Measurements from ENCODE around the gene HGS. TPM values are rescaled to one million over a fixed set of nuclear protein-coding genes. Genes with fewer than 3 reads are reported as not detected.

HGS gene
- total and polyA plus RNA-seq, 3 experiments from 2014 or later: 36.7 to 135 (median 122) TPM

DNA sequence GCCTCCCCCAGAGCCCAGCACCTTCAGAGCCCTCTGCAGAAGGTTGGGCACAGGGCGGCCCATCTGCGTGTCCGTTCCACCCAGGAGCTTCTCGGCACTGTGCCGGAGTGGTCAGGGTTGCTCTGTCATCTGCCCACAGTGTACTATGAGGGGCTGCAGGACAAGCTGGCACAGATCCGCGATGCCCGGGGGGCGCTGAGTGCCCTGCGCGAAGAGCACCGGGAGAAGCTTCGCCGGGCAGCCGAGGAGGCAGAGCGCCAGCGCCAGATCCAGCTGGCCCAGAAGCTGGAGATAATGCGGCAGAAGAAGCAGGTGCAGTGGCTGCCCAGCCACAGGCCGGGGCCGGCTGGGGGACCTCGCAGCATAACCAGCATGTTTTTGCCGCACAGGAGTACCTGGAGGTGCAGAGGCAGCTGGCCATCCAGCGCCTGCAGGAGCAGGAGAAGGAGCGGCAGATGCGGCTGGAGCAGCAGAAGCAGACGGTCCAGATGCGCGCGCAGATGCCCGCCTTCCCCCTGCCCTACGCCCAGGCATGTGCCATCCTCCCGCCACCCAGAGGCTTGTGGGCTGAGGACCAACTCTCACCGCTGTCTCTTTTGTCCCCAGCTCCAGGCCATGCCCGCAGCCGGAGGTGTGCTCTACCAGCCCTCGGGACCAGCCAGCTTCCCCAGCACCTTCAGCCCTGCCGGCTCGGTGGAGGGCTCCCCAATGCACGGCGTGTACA, 12.6 kb downstream of the HGS start:
- Histone ChIP-seq H3K9me3 (ENCODE audit: low read length) (no peaks in the 10 kb centered on the region), H3K27ac (ENCODE audit: low read depth, low read length) (no peak overlapping the region), H3K27me3 (ENCODE audit: insufficient read depth, low read length, poor library complexity, severe bottlenecking) (no peaks in the 10 kb centered on the region), H3K4me1 (ENCODE audit: insufficient read depth, low read length) (peaks cover 8% of the 10 kb centered on the region), H3K4me3 (ENCODE audit: low read length) (no peak overlapping the region), H3K36me3 (ENCODE audit: insufficient read depth, low read length) (peaks cover 31% of the 10 kb centered on the region)
- CTCF ChIA-PET: no interaction called here
- no peaks in the 10 kb centered on the region for H3K27me3 Mint-ChIP-seq
- H3K27ac Mint-ChIP-seq: peak overlapping the region in 1 of 8 donors; percentile 21
- peaks cover 0 to 11% (median 6%) of the 10 kb centered on the region in 3 donors for H3K4me1 Mint-ChIP-seq
- H3K36me3 Mint-ChIP-seq: peaks cover 0 to 80% (median 0%) of the 10 kb centered on the region in 3 donors
- no peak for DNase-seq
- H3K9me3 Mint-ChIP-seq: no peaks in the 10 kb centered on the region
- POLR2A ChIA-PET: interaction anchor here (1.3 kb wide), 1 partner anchor 13 kb away, joined by 4 read pairs; the partner anchor contains the start of gene ARL16
- no peak overlapping the region for H3K4me3 Mint-ChIP-seq

GRCh38 chr17:81697261-81698044, 13.6 kb downstream of the HGS start:
- H3K36me3 Mint-ChIP-seq: peaks cover 0 to 76% (median 0%) of the 10 kb centered on the region in 3 donors
- H3K4me3 Mint-ChIP-seq: peak overlapping the region in 1 of 7 donors; percentile 40
- Histone ChIP-seq H3K27ac (ENCODE audit: low read depth, low read length) (no peak overlapping the region), H3K4me1 (ENCODE audit: insufficient read depth, low read length) (peaks cover 18% of the 10 kb centered on the region), H3K27me3 (ENCODE audit: insufficient read depth, low read length, poor library complexity, severe bottlenecking) (no peaks in the 10 kb centered on the region), H3K9me3 (ENCODE audit: low read length) (no peaks in the 10 kb centered on the region), H3K36me3 (ENCODE audit: insufficient read depth, low read length) (peaks cover 23% of the 10 kb centered on the region), H3K4me3 (ENCODE audit: low read length) (no peak overlapping the region)
- CTCF ChIA-PET: no interaction called here
- POLR2A ChIA-PET: no interaction called here
- DNase-seq: no peak
- H3K9me3 Mint-ChIP-seq: no peaks in the 10 kb centered on the region
- peaks cover 5 to 22% (median 12%) of the 10 kb centered on the region in 3 donors for H3K4me1 Mint-ChIP-seq
- no peaks in the 10 kb centered on the region for H3K27me3 Mint-ChIP-seq
- H3K27ac Mint-ChIP-seq: peak overlapping the region in 3 of 8 donors; percentile 22 to 50 (median 26)

DNA sequence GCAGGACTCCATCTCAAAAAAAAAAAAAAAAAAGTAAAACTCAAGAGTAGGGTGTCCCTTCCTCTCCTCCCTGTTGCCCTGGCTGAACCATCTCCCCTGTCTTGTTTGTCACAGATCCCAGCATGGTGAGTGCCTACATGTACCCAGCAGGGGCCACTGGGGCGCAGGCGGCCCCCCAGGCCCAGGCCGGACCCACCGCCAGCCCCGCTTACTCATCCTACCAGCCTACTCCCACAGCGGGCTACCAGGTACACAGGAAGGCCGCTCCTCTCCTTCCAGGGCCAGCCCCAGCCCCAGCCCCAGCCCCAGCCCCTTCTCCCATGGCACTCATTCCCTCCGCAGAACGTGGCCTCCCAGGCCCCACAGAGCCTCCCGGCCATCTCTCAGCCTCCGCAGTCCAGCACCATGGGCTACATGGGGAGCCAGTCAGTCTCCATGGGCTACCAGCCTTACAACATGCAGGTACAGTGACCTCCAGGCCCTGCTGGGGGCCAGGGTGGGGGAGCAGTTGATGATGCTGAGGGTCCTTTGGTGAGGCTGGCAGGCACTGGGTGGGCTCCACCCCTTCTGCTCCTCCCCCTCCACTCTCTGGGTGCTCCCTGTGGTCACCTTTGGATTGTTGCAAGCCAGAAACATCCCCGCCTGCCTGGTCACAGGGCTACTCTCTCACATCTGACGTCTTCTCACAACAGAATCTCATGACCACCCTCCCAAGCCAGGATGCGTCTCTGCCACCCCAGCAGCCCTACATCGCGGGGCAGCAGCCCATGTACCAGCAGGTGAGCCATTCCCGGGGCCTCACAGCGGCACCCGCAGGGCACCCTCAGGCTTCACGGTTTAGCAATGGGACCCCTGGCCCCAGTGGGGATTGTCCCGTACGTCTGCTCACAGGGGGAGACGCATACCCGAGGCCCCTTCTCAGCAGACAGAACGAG, 16.8 kb downstream of the HGS start:
- H3K27ac Mint-ChIP-seq: peak overlapping the region; percentile 29 to 96 (median 53)
- peaks cover 0 to 63% (median 1%) of the 10 kb centered on the region in 3 donors for H3K36me3 Mint-ChIP-seq
- H3K9me3 Mint-ChIP-seq: no peaks in the 10 kb centered on the region
- POLR2A ChIA-PET: interaction anchor here (2.8 kb wide), 1 partner anchor 17 kb away, joined by 38 read pairs; the partner anchor contains the start of genes ARL16 and HGS
- H3K27me3 Mint-ChIP-seq: no peaks in the 10 kb centered on the region
- H3K27ac ChIP-seq (ENCODE audit: low read depth, low read length): no peak overlapping the region
- H3K4me1 Mint-ChIP-seq: peaks cover 19 to 37% (median 25%) of the 10 kb centered on the region in 3 donors
- H3K4me3 Mint-ChIP-seq: peak overlapping the region in 5 of 7 donors; percentile 8 to 99 (median 80)
- no peaks in the 10 kb centered on the region for H3K9me3 ChIP-seq (ENCODE audit: low read length)
- CTCF ChIA-PET: no interaction called here
- peaks cover 31% of the 10 kb centered on the region for H3K4me1 ChIP-seq (ENCODE audit: insufficient read depth, low read length)
- no peak for DNase-seq
- H3K4me3 ChIP-seq (ENCODE audit: low read length): no peak overlapping the region
- H3K27me3 ChIP-seq (ENCODE audit: insufficient read depth, low read length, poor library complexity, severe bottlenecking): no peaks in the 10 kb centered on the region
- H3K36me3 ChIP-seq (ENCODE audit: insufficient read depth, low read length): peaks cover 23% of the 10 kb centered on the region

DNA sequence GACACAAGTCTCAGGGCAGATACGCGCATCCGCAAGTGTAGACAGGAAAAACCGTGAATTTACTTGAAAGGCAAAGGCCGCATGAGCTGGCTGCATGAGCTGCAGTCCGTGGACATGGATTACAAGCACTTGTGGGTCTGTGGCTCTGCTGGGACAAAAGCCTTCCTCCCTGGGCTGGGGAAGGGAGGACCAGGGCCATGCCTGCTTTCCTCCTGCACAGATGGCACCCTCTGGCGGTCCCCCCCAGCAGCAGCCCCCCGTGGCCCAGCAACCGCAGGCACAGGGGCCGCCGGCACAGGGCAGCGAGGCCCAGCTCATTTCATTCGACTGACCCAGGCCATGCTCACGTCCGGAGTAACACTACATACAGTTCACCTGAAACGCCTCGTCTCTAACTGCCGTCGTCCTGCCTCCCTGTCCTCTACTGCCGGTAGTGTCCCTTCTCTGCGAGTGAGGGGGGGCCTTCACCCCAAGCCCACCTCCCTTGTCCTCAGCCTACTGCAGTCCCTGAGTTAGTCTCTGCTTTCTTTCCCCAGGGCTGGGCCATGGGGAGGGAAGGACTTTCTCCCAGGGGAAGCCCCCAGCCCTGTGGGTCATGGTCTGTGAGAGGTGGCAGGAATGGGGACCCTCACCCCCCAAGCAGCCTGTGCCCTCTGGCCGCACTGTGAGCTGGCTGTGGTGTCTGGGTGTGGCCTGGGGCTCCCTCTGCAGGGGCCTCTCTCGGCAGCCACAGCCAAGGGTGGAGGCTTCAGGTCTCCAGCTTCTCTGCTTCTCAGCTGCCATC, 17.7 kb downstream of the HGS start:
- POLR2A ChIA-PET: interaction anchor here (0.6 to 2.8 kb wide), 3 partner anchors 18 to 267 kb away, joined by 3 to 38 read pairs (median 4); partner anchors contain the start of genes ARL16 and HGS
- Mint-ChIP-seq H3K36me3 (peaks cover 0 to 63% (median 4%) of the 10 kb centered on the region in 3 donors), H3K27me3 (no peaks in the 10 kb centered on the region)

GRCh38 chr17:81702934-81703746, 19.3 kb downstream of the HGS start, which contains the start of gene MRPL12:
TSS of gene MRPL12 (plus strand) at chr17:81703367. CDS start at chr17:81703502, 135 bp downstream.
- ChIA-PET POLR2A (interaction anchor here (1.0 to 2.8 kb wide), 8 partner anchors 8 to 320 kb away, joined by 3 to 38 read pairs (median 4); partner anchors contain the start of genes ARHGDIA, ARL16, CENPX and HGS), CTCF (interaction anchor here (1.4 to 2.2 kb wide), 2 partner anchors 19 to 335 kb away, joined by 3 to 12 read pairs; partner anchors contain the start of genes ARL16, DCXR and HGS)
- Mint-ChIP-seq H3K27me3 (no peaks in the 10 kb centered on the region), H3K4me3 (peak within 1 kb of the TSS; percentile 85 to 99 (median 90)), H3K4me1 (peaks cover 19 to 41% (median 23%) of the 10 kb centered on the region in 3 donors), H3K9me3 (no peaks in the 10 kb centered on the region), H3K27ac (peak within 1 kb of the TSS; percentile 94 to 98 (median 96)), H3K36me3 (peaks cover 0 to 57% (median 4%) of the 10 kb centered on the region in 3 donors)
- DNase-seq: peak; percentile 84 to 92 (median 85)
- Histone ChIP-seq H3K27ac (ENCODE audit: low read depth, low read length) (peak within 1 kb of the TSS; percentile 91), H3K4me3 (ENCODE audit: low read length) (peak within 1 kb of the TSS; percentile 63), H3K27me3 (ENCODE audit: insufficient read depth, low read length, poor library complexity, severe bottlenecking) (no peaks in the 10 kb centered on the region), H3K36me3 (ENCODE audit: insufficient read depth, low read length) (peaks cover 11% of the 10 kb centered on the region), H3K9me3 (ENCODE audit: low read length) (no peaks in the 10 kb centered on the region), H3K4me1 (ENCODE audit: insufficient read depth, low read length) (peaks cover 31% of the 10 kb centered on the region)

More for the DNA sequence above, 17.7 kb downstream of the HGS start:
- DNase-seq: no peak
- H3K27ac ChIP-seq (ENCODE audit: low read depth, low read length): peak overlapping the region; percentile 91
- no peaks in the 10 kb centered on the region for H3K9me3 ChIP-seq (ENCODE audit: low read length)
- no peaks in the 10 kb centered on the region for H3K27me3 ChIP-seq (ENCODE audit: insufficient read depth, low read length, poor library complexity, severe bottlenecking)
- no peak overlapping the region for H3K4me3 ChIP-seq (ENCODE audit: low read length)
- Mint-ChIP-seq H3K4me1 (peaks cover 19 to 41% (median 25%) of the 10 kb centered on the region in 3 donors), H3K4me3 (peak overlapping the region; percentile 85 to 99 (median 90)), H3K9me3 (no peaks in the 10 kb centered on the region), H3K27ac (peak overlapping the region; percentile 47 to 98 (median 95))
- H3K4me1 ChIP-seq (ENCODE audit: insufficient read depth, low read length): peaks cover 31% of the 10 kb centered on the region
- CTCF ChIA-PET: interaction anchor here (0.9 kb wide), 1 partner anchor 158 kb away, joined by 3 read pairs; no protein-coding TSS in a partner anchor
- H3K36me3 ChIP-seq (ENCODE audit: insufficient read depth, low read length): peaks cover 22% of the 10 kb centered on the region
